Cardiac septum (tissue), 1 donor: ENCODE measurements around the gene SNRNP27. TPM values are rescaled to one million over a fixed set of nuclear protein-coding genes. Genes with fewer than 3 reads are reported as not detected.
A peak's percentile ranks its signal among the peaks of the same experiment; 100 is the strongest.
"Not testable (repeated sequence)": the region's sequence is repeated elsewhere in the genome, so short reads cannot be mapped to it uniquely, and the experiment has no call there.

Source experiments
- DNase-seq: peaks from one replicate; pipeline ENCODE4 v3.0.0-alpha.2; 2020; ENCODE audit warnings: low spot score
- intact Hi-C: fragments of 100-400 bp; cut with DNase I; formaldehyde crosslinking; loops from one replicate; pipeline ENCODE4 v1.14.0; 2022
- long read RNA-seq: library from polyadenylated mRNA; unstranded; transcript quantifications from one replicate; pipeline ENCODE4 v2.0.0, GENCODE V29; 2021
- total RNA-seq: library from RNA; stranded (reverse); fragmentation: NEBNext Ultra II Directional; extraction: Animal tissue kit (Norgen Biotek cat#: 25700); gene quantifications from one replicate; pipeline ENCODE4 v1.2.1, GENCODE V29; 2021
- donor health status: DM: no; HTN: no; CAD: no.

The SNRNP27 gene
- 48.6 TPM for total RNA-seq
- long read RNA-seq, transcript SNRNP27-201 (6 exons, 1,802 nt), result major isoform, 47 of 58 reads
- long read RNA-seq, partial matches to known transcripts, result 4 of 58 reads
- long read RNA-seq, other reads (novel, unspliced or antisense), result 1 of 58 reads

- intact Hi-C loops, result loop anchor here (5.0 kb wide), 1 partner anchor 172 kb away; no protein-coding TSS in a partner anchor
- DNase-seq, result peak; percentile 89
Measured at GRCh38 chr2:69893684-69894551, at the start of gene SNRNP27. TSS of gene SNRNP27 (plus strand) at chr2:69893956. CDS start at chr2:69893985, 29 bp downstream.

DNA sequence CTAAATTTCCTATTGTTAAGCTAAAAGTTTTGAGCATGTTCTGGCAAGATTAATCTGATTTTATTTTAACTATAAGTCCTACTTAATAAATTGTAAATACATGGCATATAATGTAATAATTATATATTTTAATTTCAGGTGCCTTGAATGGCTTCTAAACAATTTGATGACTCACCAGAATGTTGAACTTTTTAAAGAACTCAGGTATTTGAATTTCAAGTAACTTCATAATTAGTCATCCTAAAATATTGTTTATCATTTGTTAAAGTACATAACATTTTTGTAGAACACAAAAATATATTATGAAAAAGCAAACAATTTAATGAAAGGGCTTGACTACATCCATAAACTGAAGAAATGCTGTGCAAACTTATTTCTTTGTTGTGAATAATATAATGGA lies 49.8 kb upstream of the SNRNP27 start:
- no peak for DNase-seq
- intact Hi-C loops, result no loop called here

DNA sequence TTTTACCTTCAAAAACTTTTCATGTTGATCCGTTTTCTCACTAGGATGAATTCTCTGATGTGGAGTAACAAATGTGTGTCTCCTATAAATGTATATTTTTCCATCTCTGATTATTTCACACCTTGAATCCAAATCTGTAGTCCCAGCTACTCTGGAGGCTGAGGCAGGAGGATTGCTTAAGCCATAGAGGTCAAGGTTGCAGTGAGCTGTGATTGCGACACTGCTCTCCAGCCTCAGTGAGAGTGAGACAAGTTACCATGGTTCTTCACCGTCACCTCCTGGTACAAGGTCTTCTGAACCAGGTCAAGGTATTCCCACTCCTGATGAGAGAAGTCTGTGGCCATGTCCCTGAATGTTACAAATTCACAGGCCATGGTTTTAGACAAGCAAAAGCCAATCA lies 49.2 kb upstream of the SNRNP27 start:
- intact Hi-C loops, result no loop called here

DNA sequence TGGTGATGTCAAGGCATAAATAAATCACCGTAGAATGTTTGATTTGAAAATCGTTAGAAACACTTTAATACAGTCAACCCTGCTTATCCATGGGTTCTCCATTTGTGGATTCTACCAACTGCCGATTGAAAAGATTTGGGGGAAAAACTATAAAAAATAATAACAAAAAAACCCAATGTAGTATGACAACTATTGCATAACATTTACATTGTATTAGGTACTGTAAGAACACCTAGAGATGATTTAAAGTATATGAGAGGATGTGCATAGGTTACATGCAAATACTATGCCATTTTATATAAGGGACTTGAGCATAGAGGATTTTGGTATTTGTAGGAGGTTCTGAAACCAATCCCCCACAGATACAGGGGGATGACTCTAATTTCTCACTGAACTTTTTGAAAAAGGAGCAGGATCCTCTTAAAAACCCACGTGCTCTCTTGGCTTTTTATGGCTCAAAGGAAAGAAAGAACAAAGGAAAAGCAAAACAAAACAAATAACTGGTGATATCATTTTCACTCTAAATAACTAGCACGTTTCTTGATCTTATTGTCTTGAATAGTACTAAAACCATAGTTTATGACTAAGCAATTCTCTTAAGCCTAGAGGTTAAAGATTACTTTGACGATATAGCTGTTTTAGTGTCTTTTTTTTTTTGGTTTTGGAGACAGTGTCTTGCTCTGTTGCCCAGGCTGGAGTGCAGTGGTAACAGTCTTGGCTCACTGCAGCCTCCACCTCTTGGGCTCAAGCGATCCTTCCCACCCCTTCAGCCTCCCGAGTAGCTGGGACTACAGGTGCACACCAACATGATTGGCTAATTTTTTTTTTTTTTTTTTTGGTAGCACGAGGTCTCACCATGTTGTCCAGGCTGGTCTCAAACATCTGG lies 47.3 kb upstream of the SNRNP27 start:
- intact Hi-C loops, result no loop called here
- no peak for DNase-seq

More for the DNA sequence above, 49.2 kb upstream of the SNRNP27 start:
- DNase-seq, result no peak

DNA sequence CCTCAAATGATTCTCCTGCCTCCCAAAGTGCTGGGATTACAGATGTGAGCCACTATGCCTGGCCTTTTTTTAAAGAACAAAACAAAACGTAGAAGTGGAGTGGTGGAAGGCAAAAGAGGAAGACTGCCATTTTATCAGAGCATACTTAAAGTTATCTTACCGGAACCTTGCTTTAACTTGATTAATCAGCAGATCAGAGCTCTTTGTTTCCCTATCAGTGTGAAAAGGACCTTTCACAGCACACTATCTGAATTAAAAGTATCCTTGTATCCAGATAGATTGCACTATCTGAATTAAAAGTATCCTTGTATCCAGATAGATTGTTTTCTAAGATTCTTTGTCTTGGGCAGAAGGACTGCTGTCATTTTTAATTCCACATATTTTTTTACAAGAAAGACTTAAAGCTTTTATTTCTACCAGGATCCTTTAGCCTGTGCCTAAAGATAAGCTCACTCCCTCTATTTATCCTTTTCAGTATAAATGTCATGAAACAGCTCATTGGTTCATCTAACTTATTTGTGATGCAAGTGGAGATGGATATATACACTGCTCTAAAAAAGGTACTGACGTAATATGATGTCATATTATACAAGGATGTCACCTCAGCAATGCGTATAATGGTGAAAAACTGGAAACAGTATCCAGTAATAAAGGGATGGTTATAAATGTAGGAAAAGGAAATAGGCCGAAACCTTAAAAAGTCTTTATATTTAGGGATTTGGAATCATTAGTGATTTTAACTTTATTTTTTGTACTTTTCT lies 46.5 kb upstream of the SNRNP27 start:
- intact Hi-C loops, result no loop called here

DNA sequence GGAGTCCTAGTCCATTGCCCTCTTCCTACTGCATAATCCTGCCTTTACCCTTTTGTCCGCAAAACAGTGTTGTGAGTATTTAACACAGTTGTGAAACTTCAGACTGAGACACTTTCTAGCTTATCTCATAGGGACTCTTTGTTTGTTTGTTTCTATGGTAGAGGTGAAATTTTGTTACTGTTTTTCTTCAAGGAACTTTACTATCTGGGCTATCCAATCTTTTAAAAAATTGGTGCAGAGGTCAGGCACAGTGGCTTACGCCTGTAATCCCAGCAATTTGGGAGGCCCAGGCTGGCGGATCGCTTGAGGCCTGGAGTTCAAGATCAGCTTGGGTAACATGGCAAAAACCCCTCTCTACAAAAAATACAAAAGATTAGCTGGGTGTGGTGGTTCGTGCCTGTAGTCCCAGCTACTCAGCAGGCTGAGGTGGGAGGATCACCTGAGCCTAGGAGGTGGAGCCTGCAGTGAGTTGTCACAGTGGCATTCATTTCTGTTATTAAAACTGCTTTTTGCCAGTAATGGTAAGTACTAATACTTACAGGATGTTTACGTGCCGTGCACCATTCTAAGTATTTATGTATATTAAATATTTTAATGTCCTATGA lies 45.5 kb upstream of the SNRNP27 start:
- DNase-seq, result no peak
- intact Hi-C loops, result no loop called here

More for the DNA sequence above, 46.5 kb upstream of the SNRNP27 start:
- no peak for DNase-seq

GRCh38 chr2:69858261-69858660 lies 35.5 kb upstream of the SNRNP27 start:
- intact Hi-C loops, result no loop called here
- DNase-seq, result no peak

- DNase-seq, result no peak
- intact Hi-C loops, result no loop called here
Measured at GRCh38 chr2:69863298-69863697, 30.5 kb upstream of the SNRNP27 start.

DNA sequence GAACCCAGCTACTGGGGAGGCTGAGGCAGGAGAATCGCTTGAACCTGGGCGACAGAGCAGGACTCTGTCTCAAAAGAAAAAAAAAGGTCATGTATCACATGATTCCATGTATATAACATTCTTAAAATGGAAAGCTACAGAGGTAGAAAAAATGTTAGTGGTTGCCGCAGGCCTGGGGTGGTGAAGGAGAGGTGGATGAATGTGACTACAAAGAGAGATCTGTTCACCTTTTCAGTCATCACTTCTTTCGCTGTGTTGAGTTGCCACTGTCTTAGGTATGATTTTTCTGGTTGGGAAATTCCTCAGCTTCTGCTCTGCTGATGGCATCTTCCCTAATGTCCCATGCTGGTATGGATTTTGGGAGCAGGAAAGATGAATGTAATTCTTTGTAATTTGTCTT lies 5.3 kb upstream of the SNRNP27 start:
- DNase-seq, result no peak
- intact Hi-C loops, result no loop called here

- intact Hi-C loops, result no loop called here
- no peak for DNase-seq
Measured at GRCh38 chr2:69889302-69889701, 4.5 kb upstream of the SNRNP27 start.

DNA sequence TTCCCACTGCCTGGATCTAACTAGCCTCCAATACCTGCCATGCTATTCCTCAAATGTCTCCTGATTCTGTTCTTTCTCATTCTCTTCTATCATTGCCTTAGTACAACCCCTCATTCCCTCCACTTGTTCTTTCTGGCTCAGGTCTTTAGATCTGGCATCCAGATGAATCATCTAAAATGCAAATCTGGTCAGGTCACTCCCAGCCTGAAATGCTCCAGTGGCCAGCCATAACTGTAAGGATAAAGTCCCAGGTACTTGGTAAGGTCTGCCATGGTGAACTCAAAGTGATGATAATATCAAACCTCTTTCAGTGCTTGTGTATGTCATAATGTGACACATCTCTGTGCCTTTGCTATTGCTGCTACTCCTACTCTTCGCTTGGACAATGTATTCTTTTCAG lies 2.9 kb upstream of the SNRNP27 start:
- DNase-seq, result no peak
- intact Hi-C loops, result loop anchor here (5.0 kb wide), 1 partner anchor 169 kb away; no protein-coding TSS in a partner anchor

DNA sequence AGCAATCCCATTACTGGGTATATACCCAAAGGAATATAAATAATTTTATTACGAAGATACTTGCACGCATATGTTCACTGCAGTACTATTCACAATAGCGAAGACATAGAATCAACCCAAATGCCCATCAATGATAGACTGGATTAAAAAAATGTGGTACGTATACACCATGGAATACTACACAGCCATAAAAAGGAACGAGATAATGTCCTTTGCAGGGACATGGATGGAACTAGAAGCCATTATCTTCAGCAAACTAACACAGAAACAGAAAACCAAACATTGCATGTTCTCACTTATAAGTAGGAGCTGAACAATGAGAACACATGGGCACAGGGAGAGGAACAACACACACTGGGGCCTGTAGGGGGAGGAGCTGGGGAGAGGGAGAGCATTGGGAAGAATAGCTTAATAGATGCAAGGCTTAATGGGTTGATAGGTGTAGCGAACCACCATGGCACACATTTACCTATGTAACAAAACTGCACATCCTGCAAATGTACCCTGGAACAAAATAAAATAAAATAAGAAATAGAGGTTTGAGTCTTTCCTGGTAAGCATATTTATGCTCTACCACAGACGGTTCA lies 825 bp upstream of the SNRNP27 start:
- not testable (repeated sequence) for DNase-seq
- intact Hi-C loops, result loop anchor here (5.0 kb wide), 1 partner anchor 171 kb away; no protein-coding TSS in a partner anchor

- intact Hi-C loops, result loop anchor here (5.0 kb wide), 1 partner anchor 172 kb away; no protein-coding TSS in a partner anchor
- not testable (repeated sequence) for DNase-seq
Measured at GRCh38 chr2:69894737-69895136, 981 bp downstream of the SNRNP27 start.

DNA sequence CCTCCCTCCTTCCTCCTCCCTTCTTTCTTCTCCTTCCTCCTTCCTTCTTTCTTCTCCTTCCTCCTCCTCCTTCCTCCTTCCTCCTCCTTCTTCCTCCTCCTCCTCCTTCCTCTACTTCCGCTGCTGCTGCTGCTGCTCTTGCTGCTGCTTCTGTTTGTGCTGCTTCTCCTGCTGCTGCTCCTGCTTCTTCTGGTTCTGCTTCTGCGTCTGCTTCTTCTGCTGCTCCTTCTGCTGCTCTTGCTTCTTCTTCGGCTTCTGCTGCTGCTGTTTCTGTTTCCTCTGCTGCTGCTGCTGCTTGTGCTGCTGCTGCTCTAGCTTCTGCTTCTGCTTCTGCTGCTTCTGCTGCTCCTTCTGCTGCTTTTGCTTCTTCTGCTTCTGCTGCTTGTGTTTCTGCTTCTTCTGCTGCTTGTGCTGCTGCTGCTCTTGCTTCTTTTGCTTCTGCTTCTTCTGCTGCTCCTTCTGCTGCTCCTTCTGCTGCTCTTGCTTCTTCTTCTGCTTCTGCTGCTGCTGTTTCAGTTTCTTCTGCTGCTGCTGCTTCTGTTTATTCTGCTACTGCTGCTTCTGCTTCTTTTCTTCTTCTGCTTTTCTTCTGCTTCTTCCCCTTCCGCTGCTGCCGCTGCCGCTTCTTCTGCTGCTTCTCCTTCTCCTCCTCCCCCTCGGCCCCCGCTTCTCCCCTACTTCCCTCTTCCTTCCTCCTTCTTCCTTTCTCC lies 8.6 kb downstream of the SNRNP27 start:
- DNase-seq, result peak; percentile 77
- intact Hi-C loops, result no loop called here

DNA sequence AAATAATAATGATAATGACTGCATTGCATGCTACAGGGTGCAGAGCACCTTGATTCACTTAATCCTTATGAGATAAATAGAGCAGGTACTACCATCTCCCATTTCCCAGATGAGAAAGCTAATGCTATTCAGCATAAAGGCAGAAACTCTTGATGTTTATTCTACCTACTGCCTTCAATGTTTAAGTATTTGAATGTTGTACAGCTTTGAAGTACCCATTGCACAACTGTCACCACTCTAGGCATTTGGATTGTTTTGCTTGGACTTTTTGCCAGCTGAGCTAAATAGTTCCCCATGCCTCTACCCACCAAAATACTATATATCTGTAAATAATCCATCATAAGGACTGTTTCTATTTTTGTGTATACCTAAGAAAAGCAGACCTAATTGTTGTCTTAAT lies 13.5 kb downstream of the SNRNP27 start:
- DNase-seq, result no peak
- intact Hi-C loops, result no loop called here

GRCh38 chr2:69911985-69912563 lies 18.3 kb downstream of the SNRNP27 start:
- intact Hi-C loops, result loop anchor here (5.0 kb wide), 3 partner anchors 280 to 390 kb away; partner anchors contain the start of genes C2orf42, FAM136A and TIA1
- no peak for DNase-seq
